Hematopoietic multipotent progenitor cell treated with erythropoietin and hydrocortisone succinate and interleukin-3 and kit ligand, for 8 days (in vitro differentiated cells): ENCODE data around the gene RNF130.
"Not testable (repeated sequence)": the region's sequence is repeated elsewhere in the genome, so short reads cannot be mapped to it uniquely, and the experiment has no call there.

Experiments
- DNase-seq: peaks from one replicate; pipeline ENCODE4 v3.0.0-alpha.2; 2015

The RNF130 gene

DNA sequence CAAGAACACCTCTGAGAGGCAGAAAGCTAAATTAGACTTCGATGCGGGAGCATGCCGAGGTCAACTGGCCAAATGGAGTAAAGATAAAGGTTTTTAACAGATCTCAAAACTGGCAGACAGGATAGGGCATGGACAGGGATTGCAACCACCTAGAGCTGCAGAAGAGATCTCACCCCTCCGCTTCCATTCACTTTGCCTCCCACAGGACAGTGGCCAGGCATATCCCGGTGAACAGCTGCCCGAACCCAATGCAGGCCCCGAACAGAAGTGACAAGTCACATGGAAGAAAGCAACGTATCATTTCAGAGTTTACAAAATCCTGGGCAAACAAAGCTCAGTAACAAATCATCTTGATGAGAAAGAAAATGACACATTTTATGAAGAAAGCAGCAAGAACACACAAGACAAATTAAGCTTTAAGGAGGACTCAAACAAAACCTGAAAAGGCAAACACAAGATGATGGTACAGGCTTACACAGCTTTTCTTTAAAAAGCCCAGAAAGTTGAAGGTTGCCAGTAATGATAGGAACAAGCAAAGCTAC, 18.4 kb downstream of the RNF130 start:
- no peak for DNase-seq

GRCh38 chr5:180052211-180052818, 19.2 kb downstream of the RNF130 start:
- DNase-seq = no peak

- DNase-seq = peak; percentile 56
Measured at GRCh38 chr5:180050121-180050940, 21.2 kb downstream of the RNF130 start.

- DNase-seq = peak; percentile 93
Measured at GRCh38 chr5:180049185-180049548, 22.4 kb downstream of the RNF130 start.

DNA sequence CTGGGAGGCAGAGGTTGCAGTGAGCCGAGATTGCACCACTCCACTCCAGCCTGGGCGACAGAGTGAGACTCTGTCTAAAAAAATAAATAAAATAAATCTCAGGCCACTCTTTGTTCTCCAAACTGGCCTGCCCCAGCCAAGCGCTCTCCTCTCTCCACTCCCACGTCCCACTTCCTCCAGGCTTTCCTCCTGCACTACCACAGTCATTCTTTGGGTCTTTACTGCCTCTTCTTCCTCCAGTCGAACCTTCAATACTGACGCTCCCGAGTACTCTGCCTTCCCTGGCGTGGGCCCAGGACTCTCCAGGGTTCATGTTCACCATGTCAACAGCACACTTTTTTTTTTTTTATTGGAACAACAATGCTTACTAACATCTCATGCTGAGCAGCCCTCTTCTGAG, 23.9 kb downstream of the RNF130 start:
- DNase-seq = no peak

DNA sequence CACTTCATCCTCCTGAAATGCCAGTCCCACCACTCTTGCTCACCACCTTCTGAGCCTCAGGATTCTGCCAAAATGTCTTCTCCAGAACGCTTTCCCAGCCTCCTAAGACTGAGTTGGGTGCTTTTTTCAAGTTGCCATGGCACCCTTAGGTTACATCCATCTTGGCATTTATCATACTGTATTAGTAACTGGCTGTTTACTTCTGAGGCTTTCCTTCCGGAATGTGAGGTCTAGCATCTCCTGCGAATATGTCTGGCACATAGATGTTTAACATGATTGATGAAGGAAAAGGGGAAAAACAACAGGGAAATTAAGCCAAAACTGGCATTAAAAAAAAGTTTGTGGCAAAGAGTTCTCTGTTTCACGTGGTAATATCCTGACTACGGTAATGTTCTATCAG, 24.9 kb downstream of the RNF130 start:
- DNase-seq = no peak

- DNase-seq = no peak
Measured at GRCh38 chr5:180045889-180046499, 25.6 kb downstream of the RNF130 start.

- DNase-seq = peak; percentile 71
Measured at GRCh38 chr5:180043377-180043776, 28.2 kb downstream of the RNF130 start.

GRCh38 chr5:180041301-180042274, 30.0 kb downstream of the RNF130 start:
- no peak for DNase-seq

DNA sequence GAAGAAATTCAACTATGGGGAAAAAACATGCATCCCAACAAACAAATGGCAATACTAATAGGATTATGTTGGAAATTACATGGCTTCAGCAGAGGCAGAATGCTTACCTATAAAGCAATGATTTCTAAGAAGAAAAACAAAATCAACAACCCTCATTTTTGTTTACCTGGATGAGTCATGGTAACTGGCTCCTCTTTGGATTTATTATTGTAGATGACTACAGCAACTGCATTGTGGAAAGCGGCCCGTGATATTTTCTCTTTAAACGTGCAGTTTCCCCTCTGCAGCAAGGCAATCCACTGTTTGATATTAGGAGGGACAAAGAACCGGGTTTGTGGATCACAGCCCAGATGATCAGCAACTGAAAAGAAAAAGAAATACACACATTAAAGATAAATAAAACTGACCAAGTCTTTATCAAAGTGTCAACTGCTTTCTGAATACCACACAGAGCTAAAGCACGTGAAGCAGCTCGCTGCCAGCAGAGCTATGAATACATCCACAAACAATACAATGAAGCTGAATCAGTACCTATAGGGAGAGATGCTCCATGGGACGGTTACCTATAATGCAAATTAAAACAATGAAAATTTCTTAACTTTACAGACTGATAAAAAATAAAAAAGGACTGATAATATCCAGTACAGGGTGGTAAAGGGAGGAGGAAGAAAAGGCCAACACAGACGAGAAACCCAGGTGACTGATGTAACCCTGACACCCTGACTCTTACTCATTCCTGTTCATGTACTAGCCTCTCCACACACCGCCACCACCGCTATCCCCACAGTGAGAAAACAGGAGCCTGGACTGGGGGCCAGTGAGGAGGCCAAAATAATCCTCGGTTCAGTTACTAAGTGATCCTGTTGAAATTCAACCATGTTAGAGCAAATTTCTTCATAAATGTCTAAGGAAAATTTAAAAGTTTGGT, 31.0 kb downstream of the RNF130 start:
- no peak for DNase-seq

DNA sequence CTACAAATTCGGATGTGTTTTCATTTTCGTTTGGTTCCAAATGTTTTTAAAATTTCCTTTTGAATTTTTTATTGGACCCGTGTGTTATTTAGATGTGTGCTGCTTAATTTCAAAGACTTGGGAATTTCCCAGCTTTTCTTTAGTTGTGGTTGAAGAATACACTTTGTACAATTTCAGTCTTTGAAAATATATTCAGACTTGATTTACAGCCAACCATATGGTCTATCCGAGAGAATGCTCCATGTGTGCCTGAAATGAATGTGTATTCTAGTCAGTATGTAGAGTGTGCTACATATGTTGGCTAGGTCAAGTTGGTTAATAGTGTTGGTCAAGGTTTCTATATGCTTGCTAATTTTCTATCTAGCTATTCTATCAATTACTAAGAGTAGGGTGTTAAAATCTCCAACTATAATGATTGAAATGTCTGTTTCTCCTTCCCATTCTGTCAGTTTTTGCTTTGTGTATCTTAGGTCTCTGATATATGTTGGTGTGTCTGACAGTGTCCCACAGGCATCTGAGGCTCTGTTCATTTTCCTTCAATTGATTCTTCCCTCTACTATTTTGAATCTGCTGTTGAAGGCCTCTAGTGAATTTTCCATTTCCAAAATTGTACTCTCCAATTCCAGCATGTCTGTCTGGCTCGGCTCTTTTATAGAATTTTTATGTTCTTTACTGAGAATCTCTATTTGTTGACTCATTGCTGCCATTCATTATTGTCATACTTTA, 36.2 kb downstream of the RNF130 start:
- DNase-seq = no peak

DNA sequence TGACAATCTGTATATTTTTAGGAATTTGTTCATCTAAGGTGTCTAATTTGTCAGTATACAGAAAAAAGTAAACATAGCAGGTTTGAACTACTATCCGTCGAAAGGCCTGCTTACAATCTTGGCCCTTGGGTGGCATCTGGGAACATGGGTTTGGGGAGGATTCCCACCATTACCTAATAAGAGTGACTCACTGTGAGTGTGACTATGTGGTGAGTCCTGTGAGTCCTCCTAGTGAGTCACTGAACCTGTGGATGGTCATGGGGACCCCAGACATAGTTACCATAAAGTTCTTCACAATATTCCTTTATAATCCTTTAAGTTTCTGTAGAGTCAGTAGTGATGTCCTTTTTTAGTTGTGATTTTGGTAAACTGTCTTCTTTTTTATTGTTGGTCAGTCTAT, 37.0 kb downstream of the RNF130 start:
- DNase-seq = peak; percentile 39

DNA sequence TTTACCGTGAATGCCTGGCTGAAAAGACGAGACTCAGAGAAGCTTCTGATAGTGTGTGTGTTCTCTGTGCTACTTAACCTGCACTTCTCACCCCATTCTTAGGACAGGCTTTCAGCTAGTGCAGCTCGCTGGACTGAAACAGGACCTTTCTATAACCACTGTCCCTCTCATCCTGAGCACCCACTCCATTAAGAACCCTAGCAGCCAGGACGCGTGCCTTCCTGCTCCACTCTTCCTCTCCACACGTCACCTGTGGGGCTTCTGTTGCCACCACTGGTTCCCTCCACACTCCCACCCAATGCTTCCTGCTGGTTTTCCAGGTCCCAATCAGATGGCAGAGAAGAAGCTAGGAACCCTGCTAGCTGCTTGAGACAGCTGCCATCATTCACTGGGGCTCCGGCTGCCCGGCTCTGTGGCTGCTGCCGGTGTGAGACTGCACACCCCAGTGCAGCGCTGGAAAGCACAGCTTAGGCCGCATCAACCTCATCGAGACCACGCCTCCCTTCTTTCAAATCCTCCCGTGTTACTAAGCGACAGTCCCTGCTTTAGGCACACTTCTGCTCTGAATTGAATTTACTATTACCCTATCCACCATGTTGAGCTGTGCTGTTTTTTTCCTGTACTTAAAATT, 44.0 kb downstream of the RNF130 start:
- no peak for DNase-seq

DNA sequence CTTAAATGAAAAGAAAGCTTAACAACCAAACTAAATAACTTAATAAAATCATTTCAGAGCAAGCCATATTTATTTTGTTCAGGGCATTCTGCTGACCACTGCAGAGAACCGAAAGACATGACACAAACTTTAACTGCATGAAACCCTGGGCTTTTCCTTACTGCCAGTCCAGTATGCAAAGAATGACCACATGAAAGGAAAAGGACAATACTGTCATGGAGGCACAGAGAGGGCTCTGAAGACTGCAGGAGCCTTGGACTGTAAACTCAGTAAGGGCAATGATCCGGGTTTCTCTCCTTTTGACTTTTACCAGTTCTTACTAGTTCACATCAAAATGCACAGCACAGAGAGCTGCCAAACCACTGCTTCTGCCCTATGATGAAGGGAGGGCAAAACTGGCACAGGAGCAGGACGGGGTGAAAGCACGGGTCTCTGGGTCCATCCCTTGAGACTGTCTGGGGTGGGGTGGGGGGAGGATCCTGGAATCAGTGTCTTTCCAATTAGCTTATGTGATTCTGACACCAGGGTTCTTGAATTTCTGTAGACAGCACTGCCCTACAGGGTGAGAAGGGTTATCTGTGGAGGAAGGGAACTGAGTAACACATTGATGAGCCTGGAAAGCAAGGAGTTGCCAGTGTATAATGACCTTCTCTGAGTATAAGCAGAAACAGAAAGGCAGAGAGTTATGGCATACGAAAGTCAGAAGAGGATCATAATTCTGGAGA, 44.7 kb downstream of the RNF130 start:
- no peak for DNase-seq

GRCh38 chr5:180026320-180026719, 45.2 kb downstream of the RNF130 start:
- peak; percentile 24 for DNase-seq

DNA sequence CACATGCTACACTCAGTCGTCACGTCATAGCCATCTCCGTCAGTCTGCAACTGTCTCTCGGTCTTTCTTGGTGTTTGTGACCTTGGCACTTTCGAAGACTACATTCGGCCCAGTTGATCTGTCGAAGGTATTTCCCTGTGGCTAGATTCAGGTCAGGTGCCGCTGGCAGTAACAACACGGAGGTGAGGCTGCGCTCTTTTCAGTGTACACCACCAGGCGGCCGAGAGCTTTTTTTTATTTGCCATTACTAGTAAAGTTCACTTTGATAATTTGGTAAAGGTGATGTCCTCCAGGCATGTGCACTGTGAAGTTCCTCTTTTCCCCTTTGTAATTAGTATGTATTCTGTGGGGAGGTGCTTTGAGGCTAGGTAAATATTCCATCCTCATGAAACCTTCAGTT, 49.7 kb downstream of the RNF130 start:
- DNase-seq = no peak

DNA sequence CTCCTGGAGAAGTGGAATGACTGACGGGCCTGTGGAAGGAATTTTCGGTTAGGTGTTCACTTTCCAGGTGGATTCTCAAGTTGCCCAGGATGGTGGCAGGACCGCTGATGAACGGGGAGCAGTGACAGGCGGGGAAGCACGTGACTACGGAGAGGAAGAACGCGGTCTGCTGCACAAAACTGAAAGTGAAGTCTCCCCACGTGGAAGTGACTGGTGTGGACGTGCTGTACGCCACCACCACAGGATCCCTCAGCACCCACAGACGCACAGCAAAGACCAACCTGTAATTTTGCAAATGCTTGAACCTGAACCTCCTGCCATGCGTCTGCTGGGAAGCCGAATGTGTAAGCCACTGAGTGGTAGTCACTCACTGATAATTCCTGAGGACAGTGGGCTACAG, 51.4 kb downstream of the RNF130 start:
- DNase-seq = no peak

DNA sequence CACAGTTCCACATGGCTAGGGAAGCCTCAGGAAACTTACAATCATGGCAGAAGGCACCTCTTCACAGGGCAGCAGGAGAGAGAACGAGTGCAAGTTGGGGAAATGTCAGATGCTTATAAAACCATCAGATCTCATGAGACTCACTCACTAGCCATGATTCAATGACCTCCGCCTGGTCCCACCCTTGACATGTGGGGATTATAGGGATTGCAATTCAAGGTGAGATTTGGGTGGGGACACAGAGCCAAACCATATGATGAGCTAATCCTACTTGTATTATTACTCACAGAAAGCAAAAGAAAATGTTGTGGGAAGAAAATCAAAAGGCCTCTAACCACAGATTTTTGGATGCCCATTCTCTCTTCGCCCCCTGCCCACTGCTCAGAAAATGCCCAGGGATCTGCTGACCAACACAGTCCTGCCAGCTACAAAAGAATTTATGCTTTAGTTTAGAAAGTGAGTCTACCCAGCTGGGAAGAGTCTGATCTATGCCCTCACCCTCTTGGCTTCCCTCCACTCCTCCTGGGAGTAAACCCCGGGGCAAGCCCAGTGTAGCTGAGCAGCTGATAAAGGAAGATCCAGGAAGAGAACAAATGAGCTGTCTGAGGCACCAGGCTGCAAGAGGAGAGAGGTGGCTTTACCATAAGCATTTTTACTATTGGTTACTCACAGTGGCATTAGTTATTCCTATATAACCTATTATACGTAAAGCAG, 53.1 kb downstream of the RNF130 start:
- peak; percentile 25 for DNase-seq

DNA sequence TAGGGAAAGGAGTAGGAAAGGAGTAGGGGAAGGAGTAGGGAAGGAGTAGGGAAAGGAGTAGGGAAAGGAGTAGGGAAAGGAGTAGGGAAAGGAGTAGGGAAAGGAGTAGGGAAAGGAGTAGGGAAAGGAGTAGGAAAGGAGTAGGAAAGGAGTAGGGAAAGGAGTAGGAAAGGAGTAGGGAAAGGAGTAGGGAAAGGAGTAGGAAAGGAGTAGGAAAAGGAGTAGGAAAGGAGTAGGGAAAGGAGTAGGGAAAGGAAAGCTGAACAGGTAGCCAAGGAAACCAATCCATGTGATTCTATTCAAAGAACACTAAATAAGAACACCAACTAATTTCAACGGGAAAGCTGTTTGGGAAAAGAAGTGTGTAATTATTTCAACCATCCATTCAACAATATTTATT, 56.0 kb downstream of the RNF130 start:
- DNase-seq = not testable (repeated sequence)
